Hematopoietic multipotent progenitor cell treated with erythropoietin and hydrocortisone succinate and interleukin-3 and kit ligand, for 4 days (in vitro differentiated cells): ENCODE results near the gene SLC3A2.
"Not testable (repeated sequence)": the region's sequence is repeated elsewhere in the genome, so short reads cannot be mapped to it uniquely, and the experiment has no call there.

Experiments used
- DNase-seq: peaks from one replicate; pipeline ENCODE4 v3.0.0-alpha.2; 2015

SLC3A2 gene

DNA sequence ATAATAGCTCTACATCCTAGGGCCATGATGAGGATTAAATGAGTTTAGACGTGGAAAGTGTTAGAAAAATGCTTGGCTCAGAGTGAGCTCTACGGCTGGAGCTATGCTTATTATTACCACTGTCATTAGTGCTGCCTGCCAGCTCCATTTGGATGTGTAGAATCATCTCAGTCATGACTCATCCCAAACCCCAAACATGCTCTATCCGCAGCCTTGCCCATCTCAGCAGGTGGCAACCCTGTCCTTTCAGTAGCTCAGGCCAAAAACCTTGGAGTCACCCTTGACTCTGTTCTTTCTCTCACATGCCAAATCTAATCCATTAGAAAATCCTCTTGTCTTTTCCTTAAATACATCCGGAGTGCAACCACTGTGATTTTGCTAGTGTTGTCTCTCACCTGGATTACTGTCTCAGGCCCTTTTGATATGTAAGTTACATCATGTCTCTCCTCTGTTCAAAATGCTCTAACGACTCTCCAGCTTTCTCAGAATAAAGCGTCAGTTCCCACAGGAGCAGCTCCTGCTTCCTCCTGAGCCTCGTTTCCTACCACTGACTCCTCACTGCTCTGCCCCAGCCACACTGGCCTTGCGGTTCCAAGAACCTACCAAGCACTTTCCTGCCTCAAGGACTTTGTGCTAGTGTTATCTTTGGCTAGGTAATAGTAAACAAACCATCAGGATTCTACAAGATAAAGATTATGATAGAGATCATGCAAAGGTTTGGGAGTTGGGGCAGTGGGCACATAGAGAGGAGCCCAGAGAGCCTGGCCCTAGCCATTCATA lies 51.0 kb downstream of the SLC3A2 start:
- no peak for DNase-seq

DNA sequence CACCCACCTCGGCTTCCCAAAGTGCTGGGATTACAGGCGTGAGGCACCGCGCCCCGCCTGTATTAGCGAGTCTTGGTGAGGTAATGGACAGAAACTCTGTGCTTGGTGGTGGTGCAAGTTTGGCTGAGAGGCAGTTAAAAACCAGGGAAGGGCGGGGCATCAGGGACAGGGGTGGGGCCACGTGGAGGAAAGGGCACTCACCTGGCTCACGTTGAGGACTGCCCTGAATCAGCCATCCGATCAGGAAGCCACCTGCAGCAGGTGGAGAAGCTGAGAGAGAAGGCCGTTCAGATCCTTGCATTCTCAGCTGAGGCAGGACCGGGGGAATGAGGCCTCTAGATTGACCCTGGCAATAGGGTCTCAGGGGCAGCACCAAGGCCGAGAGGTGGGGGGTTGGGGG lies 52.6 kb downstream of the SLC3A2 start:
- no peak for DNase-seq

DNA sequence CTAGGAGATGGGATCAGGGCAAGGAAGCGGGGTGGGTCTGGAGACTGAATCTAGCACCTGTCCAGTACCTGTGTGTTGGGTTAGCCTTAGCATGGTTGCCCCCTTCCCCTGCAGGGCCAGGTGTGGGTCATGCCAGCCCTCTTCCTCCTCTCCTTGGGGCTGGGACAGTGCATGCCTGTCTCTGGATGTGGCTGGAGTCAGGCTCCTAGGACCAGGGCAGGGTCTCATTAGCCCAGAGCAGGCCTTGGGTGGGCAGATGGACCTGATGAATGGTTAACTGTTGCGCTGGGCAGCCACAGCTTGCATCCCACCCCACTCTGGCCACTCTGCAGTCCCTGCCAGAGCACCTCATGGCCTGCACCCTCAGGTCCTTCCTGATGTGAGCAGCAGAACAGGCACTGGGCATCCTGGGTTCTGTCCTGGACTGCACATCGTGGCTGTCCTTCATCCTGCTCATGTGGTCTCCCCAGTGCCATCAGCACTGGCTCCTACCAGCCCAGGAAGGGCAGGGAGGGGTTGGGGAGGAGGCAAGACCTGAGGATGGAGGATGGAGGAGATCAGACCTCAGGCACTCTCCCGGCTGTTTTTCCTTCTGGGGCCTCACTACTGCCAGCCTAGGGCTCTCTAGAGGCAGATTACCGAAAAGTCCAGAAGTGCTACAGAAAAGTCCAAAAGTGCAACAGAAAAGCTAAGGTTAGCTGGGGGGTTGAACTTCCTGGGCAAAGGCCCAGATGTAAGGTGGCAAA lies 53.2 kb downstream of the SLC3A2 start:
- DNase-seq = no peak

DNA sequence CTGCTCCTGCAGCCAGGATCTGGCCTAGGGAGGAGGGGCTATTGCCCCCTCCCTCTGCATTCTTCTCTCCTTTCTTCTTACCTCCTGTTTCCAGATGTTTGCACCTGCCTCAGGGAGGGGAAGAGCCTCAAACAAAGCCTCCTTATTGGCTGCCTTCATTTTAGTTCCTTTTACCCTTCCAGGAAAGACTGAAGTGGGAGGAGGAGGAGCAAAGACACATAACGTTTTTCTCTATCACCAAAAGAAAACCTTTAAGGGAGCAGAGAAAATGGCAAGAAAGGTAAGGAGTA lies 53.7 kb downstream of the SLC3A2 start:
- no peak for DNase-seq

DNA sequence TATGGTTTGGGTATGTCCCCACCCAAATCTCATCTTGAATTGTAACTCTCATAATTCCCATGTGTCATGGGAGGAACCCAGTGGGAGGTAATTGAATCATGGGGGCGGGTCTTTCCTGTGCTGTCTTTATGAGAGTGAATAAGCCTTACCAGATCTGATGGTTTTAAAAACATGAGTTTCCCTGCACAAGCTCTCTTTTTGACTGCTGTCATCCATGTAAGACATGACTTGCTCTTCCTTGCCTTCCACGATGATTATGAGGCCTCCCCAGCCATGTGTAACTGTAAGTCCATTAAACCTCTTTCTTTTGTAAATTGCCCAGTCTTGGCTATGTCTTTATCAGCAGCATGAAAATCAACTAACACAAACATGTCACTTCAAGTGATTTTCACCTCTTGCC lies 56.8 kb downstream of the SLC3A2 start:
- DNase-seq = not testable (repeated sequence)
